IPS DF 6.9 (cell line): ENCODE measurements around the gene GALNT2.

Experiments
- DNase-seq: peaks from one replicate; pipeline ENCODE4 v3.0.0-alpha.2; 2013; ENCODE audit warnings: low read depth, low spot score
- H3K27ac ChIP-seq: one replicate; pipeline ENCODE4 v1.5.1; 2013; ENCODE audit warnings: low read length, control low read depth
- H3K27me3 ChIP-seq: 2 replicates; pipeline ENCODE4 v1.6.1; 2013; ENCODE audit warnings: mild to moderate bottlenecking, low read length; ENCODE audit not compliant: control insufficient read depth, insufficient read depth
- H3K36me3 ChIP-seq: 2 replicates; pipeline ENCODE4 v1.6.1; 2013; ENCODE audit warnings: low read length; ENCODE audit not compliant: control insufficient read depth, insufficient read depth
- H3K4me1 ChIP-seq: 2 replicates; pipeline ENCODE4 v1.6.1; 2013; ENCODE audit warnings: low read length; ENCODE audit not compliant: control insufficient read depth, insufficient read depth
- H3K4me3 ChIP-seq: 2 replicates; pipeline ENCODE4 v1.5.1; 2013; ENCODE audit warnings: mild to moderate bottlenecking, low read length
- H3K9me3 ChIP-seq: 2 replicates; pipeline ENCODE4 v1.6.1; 2013; ENCODE audit warnings: low read length, inconsistent platforms; ENCODE audit not compliant: control insufficient read depth, insufficient read depth
- WGBS: extraction: QIAGEN DNeasy Blood & Tissue Kit; methylation state at CpG from one replicate; pipeline ENCODE4 v1.1.7; 2013; ENCODE audit warnings: mixed read lengths, missing lambda C conversion rate; ENCODE audit not compliant: insufficient read length, insufficient coverage; 5-methylcytosine and 5-hydroxymethylcytosine counted together

Gene GALNT2

DNA sequence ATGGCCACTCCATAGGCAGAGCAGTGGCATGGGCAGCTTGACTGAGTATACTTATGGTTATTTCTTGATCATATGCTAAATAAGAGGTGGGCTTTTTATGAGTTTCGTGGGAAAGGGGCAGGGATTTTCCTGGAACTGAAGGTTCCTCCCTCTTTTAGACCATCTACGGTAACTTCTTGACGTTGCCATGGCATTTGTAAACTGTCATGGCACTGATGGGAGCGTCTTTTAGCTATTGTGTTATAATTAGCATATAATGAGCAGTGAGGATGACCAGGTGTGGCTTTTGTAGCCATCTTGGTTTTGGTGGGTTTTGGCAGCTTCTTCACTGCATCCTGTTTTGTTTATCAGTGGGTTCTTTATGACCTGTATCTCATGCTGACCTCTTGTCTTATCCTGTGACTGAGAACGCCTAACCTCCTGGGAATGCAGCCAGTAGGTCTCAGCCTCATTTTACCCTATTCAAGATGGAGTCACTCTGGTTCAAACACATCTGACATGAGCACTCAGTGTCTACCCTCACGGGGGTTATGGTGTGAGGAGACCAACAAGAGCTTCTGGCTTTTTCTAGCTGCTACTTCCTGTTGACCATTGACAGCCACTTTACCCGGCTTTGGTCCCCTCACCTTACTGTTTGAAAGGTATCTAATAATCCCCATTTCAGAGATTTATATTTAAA lies 71.7 kb downstream of the GALNT2 start:
- no CpG with 5 or more reads among the region's 7 CpGs for WGBS
- H3K9me3 ChIP-seq: no peaks in the 10 kb centered on the region
- no peaks in the 10 kb centered on the region for H3K36me3 ChIP-seq
- no peak overlapping the region for H3K4me3 ChIP-seq
- no peaks in the 10 kb centered on the region for H3K27me3 ChIP-seq
- H3K4me1 ChIP-seq: peaks cover 7% of the 10 kb centered on the region; the same call in 1 of the 2 replicates
- no peak for DNase-seq
- H3K27ac ChIP-seq: no peak overlapping the region

DNA sequence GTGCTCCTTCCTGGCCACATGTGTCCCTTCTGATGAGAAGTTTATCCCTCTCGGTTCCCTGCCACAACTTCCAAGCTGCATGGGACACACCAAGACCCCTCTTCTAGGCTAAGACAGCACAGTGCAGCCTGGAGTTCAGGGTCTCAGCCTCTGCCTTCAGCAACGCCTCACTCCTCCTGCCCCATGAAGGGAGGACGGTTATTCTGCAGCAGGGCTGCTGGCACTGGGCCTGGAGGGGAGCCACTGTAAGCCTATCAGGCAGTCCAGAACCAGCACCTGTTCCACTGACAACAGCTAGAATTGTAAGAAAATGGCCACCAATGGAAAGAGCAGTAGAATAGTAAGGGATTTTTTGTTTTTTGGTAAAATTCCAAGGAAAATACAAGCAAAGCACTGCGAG lies 72.3 kb downstream of the GALNT2 start:
- peaks cover 7% of the 10 kb centered on the region; the same call in 1 of the 2 replicates for H3K4me1 ChIP-seq
- WGBS: 100% methylated on average over 1 of the region's 4 CpGs
- H3K27ac ChIP-seq: no peak overlapping the region
- no peaks in the 10 kb centered on the region for H3K9me3 ChIP-seq
- DNase-seq: no peak
- H3K27me3 ChIP-seq: no peaks in the 10 kb centered on the region
- H3K4me3 ChIP-seq: no peak overlapping the region
- no peaks in the 10 kb centered on the region for H3K36me3 ChIP-seq

GRCh38 chr1:230139741-230140140 lies 72.7 kb downstream of the GALNT2 start:
- Histone ChIP-seq H3K4me3 (no peak overlapping the region), H3K36me3 (no peaks in the 10 kb centered on the region), H3K27me3 (no peaks in the 10 kb centered on the region), H3K9me3 (no peaks in the 10 kb centered on the region), H3K4me1 (peaks cover 7% of the 10 kb centered on the region; the same call in 1 of the 2 replicates), H3K27ac (no peak overlapping the region)
- WGBS: no CpG with 5 or more reads among the region's 8 CpGs
- DNase-seq: no peak

DNA sequence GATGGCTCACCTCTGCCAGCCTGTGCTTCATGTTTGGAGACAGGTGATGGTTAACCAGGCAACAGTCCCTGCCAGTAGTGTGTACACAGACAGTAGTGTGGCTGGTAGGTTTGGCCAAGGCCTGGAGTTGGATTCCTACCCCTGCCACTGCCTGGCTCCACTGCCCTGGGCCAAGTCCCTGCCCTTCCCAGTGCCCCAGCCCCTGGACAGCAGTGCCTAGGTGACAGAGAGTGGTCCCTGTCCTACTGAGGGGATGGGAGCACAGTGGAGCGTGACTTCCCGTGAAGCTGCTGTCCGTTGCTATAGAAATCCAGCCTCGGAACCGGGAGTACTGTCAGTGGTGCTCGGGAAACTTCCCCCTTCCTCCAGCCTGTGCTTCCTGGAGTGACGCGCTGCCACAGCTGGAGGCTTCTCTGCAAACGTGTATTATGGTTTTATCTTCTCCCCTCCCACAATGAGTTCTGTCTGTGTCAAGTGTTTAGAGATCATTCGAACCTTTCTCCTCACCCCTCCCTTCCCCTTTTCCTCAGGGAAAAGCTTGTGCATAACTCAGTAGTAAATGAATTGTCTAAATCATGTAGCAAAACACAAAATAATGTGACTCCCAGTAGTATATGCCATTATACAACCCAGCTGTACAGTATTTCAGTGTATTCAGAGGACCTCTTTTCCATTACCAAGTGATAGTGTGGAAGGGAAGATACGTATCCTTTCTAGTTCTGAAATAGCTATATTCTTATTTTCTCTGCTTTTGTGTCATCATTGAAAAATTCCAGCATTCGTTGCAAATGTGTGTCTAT lies 73.4 kb downstream of the GALNT2 start:
- H3K27ac ChIP-seq: no peak overlapping the region
- no peaks in the 10 kb centered on the region for H3K27me3 ChIP-seq
- no CpG with 5 or more reads among the region's 12 CpGs for WGBS
- no peaks in the 10 kb centered on the region for H3K36me3 ChIP-seq
- H3K4me1 ChIP-seq: peaks cover 7% of the 10 kb centered on the region; the same call in 1 of the 2 replicates
- DNase-seq: no peak
- H3K9me3 ChIP-seq: no peaks in the 10 kb centered on the region
- H3K4me3 ChIP-seq: no peak overlapping the region

GRCh38 chr1:230141021-230141648 lies 74.1 kb downstream of the GALNT2 start:
- Histone ChIP-seq H3K9me3 (no peaks in the 10 kb centered on the region), H3K4me1 (peaks cover 9% of the 10 kb centered on the region), H3K36me3 (no peaks in the 10 kb centered on the region), H3K27ac (no peak overlapping the region), H3K4me3 (no peak overlapping the region), H3K27me3 (no peaks in the 10 kb centered on the region)
- DNase-seq: no peak
- WGBS: no CpG with 5 or more reads among the region's 8 CpGs

GRCh38 chr1:230141797-230142607 lies 75.0 kb downstream of the GALNT2 start:
- H3K4me1 ChIP-seq: peaks cover 12% of the 10 kb centered on the region
- no CpG with 5 or more reads among the region's 15 CpGs for WGBS
- DNase-seq: no peak
- no peak overlapping the region for H3K27ac ChIP-seq
- no peak overlapping the region for H3K4me3 ChIP-seq
- no peaks in the 10 kb centered on the region for H3K9me3 ChIP-seq
- H3K27me3 ChIP-seq: no peaks in the 10 kb centered on the region
- no peaks in the 10 kb centered on the region for H3K36me3 ChIP-seq

DNA sequence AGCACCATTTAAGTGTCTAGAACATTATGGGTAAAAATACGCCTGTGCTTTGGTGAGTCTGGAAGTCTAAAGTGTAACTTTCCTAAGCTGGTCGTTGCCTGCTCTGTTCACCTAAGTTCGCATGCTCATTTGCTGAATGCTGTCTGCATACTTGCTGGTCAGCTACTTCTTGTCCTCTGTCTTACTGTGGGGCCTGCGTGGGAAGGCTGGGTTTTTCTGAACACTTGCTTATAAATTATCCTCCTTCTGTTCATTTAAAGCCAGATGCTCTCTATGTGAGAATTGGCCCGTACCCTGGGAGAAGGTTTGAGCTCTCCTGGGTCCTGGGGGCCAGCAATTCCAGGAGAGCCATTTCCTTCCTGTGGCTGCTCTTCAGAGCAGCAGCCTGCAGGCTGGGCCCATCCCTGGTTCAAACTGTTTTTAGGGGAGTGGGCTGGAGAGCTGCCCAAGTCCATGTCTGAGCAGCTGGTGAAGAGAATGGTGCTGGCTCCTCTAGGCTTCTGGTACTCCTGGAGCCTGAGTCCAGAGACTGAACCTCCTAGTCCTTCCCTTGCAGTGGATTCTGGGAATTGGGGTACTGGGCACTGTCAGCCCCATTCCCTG lies 75.7 kb downstream of the GALNT2 start:
- H3K4me1 ChIP-seq: peaks cover 12% of the 10 kb centered on the region
- no peak for DNase-seq
- no peak overlapping the region for H3K4me3 ChIP-seq
- WGBS: no CpG with 5 or more reads among the region's 5 CpGs
- no peak overlapping the region for H3K27ac ChIP-seq
- no peaks in the 10 kb centered on the region for H3K36me3 ChIP-seq
- H3K27me3 ChIP-seq: no peaks in the 10 kb centered on the region
- H3K9me3 ChIP-seq: no peaks in the 10 kb centered on the region

DNA sequence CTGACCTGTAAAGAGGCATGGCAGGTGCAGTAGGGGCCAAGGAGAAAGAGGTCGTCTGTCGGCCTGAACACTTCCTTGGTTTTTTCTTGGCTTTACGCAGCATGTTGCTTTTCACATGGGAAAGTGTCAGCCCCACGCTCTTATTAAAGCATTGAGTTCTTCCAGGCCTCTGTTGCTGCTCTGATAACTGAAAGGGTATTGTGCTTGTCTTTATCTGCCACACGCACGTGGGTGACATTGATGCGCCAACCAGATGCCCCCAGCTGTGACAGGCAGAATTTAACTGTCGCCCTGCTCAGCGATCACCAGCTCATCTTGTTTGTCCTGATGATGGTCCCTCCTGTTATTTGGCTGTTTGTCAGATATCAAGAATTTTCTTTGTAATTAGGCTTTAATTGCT lies 76.5 kb downstream of the GALNT2 start:
- no CpG with 5 or more reads among the region's 9 CpGs for WGBS
- H3K27ac ChIP-seq: no peak overlapping the region
- H3K9me3 ChIP-seq: no peaks in the 10 kb centered on the region
- peaks cover 12% of the 10 kb centered on the region for H3K4me1 ChIP-seq
- no peaks in the 10 kb centered on the region for H3K27me3 ChIP-seq
- no peak overlapping the region for H3K4me3 ChIP-seq
- no peaks in the 10 kb centered on the region for H3K36me3 ChIP-seq
- no peak for DNase-seq

DNA sequence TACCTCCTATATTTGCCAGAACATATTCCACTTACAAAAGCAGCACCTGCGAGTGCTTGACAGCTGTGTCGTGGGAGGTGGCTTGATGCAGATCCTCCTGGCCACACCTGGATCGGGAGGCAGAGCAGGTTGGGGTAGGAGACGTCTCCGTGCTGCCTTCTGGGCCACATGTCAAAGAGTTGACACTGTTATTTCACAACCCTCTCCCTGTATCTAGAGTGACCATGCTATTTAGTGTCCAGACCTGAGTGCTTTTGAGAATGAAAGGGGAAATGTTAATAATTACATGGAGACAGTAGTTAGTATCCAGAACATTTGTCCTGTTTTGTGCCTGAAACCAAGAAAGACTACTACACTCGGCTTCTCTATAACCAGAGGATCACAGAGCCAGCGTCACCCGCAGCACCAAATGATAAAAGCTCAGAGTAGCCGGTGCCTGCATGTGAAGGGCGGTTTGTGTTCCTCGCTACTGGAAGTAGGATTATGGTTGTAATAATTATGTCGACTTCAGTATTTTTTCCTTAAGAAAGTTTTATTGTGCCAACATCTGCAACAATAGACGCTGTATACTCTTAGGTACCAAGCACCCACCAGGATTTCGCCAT lies 77.1 kb downstream of the GALNT2 start:
- no CpG with 5 or more reads among the region's 14 CpGs for WGBS
- Histone ChIP-seq H3K27ac (no peak overlapping the region), H3K9me3 (no peaks in the 10 kb centered on the region), H3K36me3 (no peaks in the 10 kb centered on the region), H3K4me3 (no peak overlapping the region), H3K4me1 (peaks cover 12% of the 10 kb centered on the region), H3K27me3 (no peaks in the 10 kb centered on the region)
- DNase-seq: no peak
